ENCODE results near the gene PLTP. TPM values are rescaled to one million over a fixed set of nuclear protein-coding genes. Genes with fewer than 3 reads are reported as not detected.

Gene PLTP
- polyA plus RNA-seq, 1 experiment = 105 TPM

DNA sequence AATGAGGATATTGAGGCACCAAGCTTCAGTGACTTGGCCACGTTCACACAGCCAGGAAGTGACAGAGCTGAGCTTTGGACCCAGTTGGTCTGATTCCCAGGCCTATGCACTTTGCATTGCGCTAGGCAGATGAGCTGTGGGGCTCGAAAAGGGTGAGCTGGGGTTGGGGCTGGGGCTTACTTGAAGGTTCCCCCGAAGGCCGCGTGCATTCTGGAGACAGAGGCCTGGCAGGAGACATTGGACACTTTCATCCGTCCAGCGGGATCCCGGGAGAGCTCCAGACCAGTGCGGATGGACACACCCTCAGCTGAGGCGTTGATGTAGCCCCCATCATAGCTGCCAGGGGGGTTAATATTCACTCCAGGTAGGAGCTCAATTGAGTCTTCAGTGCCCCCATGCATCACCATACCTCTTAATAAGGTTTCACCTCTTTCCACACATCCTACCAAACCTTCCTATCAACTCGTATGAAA is 2.6 kb downstream of the PLTP start:
- Histone ChIP-seq H3K9me3 (ENCODE audit: control insufficient read depth, insufficient read depth, low read length) (no peaks in the 10 kb centered on the region; the same call in 1 of the 2 replicates), H3K4me3 (ENCODE audit: low read depth, low read length) (no peak overlapping the region), H3K27me3 (ENCODE audit: control insufficient read depth, insufficient read depth, low read length) (no peaks in the 10 kb centered on the region), H3K27ac (ENCODE audit: low read depth, low read length) (no peak overlapping the region)
- no peak for DNase-seq (ENCODE audit: low read depth, low spot score)
- ChIA-PET CTCF (interaction anchor here (0.9 to 2.1 kb wide), 3 partner anchors 16 to 61 kb away, joined by 3 to 11 read pairs (median 4); no protein-coding TSS in a partner anchor), POLR2A (interaction anchor here (3.6 kb wide), 2 partner anchors 19 to 25 kb away, joined by 20 to 57 read pairs; partner anchors contain the start of genes CTSA, NEURL2 and PCIF1)
- TF ChIP-seq CTCF (IDR thresholded peaks at IDR 0.05; ENCODE audit: low read depth, low read length) = no peak

DNA sequence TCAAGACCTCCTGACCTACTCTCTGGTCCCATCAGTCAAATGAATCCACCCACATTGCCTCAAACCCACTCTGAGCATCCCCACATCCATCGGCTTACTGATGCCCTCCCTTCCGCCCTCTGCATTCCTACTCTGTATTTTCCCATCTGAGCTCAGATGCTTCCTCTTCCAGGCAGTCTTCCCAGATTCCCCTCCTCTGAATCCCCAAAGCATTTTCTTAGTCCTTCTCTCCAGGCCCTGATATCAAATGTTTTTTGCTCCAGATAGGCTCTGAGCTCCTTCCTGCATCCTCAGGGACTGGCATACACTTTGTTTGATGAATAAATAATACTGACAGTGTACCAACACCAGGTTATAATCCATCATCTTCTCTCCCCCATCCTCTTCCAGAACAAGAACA is 3.9 kb downstream of the PLTP start:
- TF ChIP-seq CTCF (IDR thresholded peaks at IDR 0.05; ENCODE audit: low read depth, low read length) = no peak
- Histone ChIP-seq H3K4me3 (ENCODE audit: low read depth, low read length) (no peak overlapping the region), H3K27ac (ENCODE audit: low read depth, low read length) (no peak overlapping the region), H3K27me3 (ENCODE audit: control insufficient read depth, insufficient read depth, low read length) (no peaks in the 10 kb centered on the region), H3K9me3 (ENCODE audit: control insufficient read depth, insufficient read depth, low read length) (no peaks in the 10 kb centered on the region; the same call in 1 of the 2 replicates)
- no peak for DNase-seq (ENCODE audit: low read depth, low spot score)
- ChIA-PET CTCF (interaction anchor here (1.4 kb wide), 1 partner anchor 18 kb away, joined by 3 read pairs; no protein-coding TSS in a partner anchor), POLR2A (no interaction called here)

DNA sequence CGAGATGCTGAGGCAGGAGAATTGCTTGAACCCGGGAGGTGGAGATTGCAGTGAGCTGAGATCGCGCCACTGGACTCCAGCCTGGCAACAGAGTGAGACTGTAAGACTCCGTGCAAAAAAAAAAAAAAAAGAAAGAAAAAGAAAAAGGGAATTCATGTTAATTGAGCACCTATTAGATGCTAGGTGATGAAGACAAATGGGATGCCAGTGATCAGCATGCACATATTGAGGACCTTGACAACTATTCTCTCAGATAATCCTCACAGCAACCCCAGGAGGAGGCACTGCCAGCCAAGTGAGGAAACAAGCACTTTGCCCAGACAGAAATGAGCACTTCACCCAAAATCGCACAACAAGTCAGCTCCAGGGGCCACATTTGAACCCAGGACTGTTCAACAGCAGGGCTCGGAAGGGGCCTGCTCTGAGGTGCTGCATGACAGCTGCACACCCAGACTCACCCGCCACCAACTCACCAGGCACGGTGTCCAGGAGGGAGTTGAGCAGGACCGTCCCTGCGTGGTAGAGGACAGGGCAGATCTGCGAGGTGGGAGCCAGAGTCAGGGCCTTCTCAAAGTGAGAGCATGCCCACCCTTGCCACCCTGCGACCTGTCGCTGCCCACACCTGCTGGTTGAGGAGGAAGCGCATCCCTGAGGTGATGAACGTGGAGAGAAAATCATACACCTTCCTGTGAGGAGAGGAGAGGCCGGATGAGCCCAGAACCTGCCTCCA is 4.6 kb downstream of the PLTP start:
- Histone ChIP-seq H3K27ac (ENCODE audit: low read depth, low read length) (no peak overlapping the region), H3K4me3 (ENCODE audit: low read depth, low read length) (no peak overlapping the region), H3K9me3 (ENCODE audit: control insufficient read depth, insufficient read depth, low read length) (no peaks in the 10 kb centered on the region; the same call in 1 of the 2 replicates), H3K27me3 (ENCODE audit: control insufficient read depth, insufficient read depth, low read length) (no peaks in the 10 kb centered on the region)
- DNase-seq (ENCODE audit: low read depth, low spot score) = no peak
- TF ChIP-seq CTCF (IDR thresholded peaks at IDR 0.05; ENCODE audit: low read depth, low read length) = no peak
- POLR2A ChIA-PET = interaction anchor here (2.9 kb wide), 1 partner anchor 27 kb away, joined by 20 read pairs; the partner anchor contains the start of gene PCIF1
- CTCF ChIA-PET = interaction anchor here (1.4 kb wide), 1 partner anchor 18 kb away, joined by 3 read pairs; no protein-coding TSS in a partner anchor

GRCh38 chr20:45905505-45906079 is 6.4 kb downstream of the PLTP start:
- DNase-seq (ENCODE audit: low read depth, low spot score) = no peak
- POLR2A ChIA-PET = interaction anchor here (1.2 to 2.9 kb wide), 4 partner anchors 13 to 29 kb away, joined by 3 to 20 read pairs (median 8); partner anchors contain the start of genes CTSA, NEURL2 and PCIF1

More at GRCh38 chr20:45905505-45906079, 6.4 kb downstream of the PLTP start:
- H3K27ac ChIP-seq (ENCODE audit: low read depth, low read length) = peak overlapping the region; percentile 65
- H3K27me3 ChIP-seq (ENCODE audit: control insufficient read depth, insufficient read depth, low read length) = no peaks in the 10 kb centered on the region
- no peaks in the 10 kb centered on the region; the same call in 1 of the 2 replicates for H3K9me3 ChIP-seq (ENCODE audit: control insufficient read depth, insufficient read depth, low read length)
- no peak for TF ChIP-seq CTCF (IDR thresholded peaks at IDR 0.05; ENCODE audit: low read depth, low read length)
- H3K4me3 ChIP-seq (ENCODE audit: low read depth, low read length) = no peak overlapping the region
- CTCF ChIA-PET = interaction anchor here (1.2 to 1.5 kb wide), 2 partner anchors 16 to 82 kb away, joined by 3 to 6 read pairs; no protein-coding TSS in a partner anchor
